ENCODE results near the gene PKP2. TPM values are rescaled to one million over a fixed set of nuclear protein-coding genes. Genes with fewer than 3 reads are reported as not detected.

The PKP2 gene
- total and polyA plus RNA-seq, 2 of the 8 experiments (the other 6 are each of a cell fraction or from before 2014, with no cell fraction given), result 9.6 to 44.8 TPM

DNA sequence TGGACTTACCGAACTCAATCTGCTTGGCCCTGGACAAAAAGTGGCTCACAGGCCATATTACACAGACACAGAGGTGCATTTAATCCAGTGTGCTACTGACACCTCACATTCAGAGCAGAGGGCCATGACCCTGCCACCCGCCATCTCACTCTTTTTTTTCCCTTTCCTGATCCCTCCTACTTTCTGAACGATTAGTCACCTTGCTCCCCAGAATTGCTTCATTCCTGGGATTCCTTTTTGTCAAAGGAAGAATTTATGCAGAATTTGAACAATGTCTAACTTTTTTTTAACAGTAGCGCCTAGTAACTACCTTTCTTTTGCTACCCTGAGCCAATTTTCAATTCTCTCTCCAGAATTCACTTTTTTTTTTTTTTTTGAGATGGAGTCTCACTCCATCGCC is 4.6 kb downstream of the PKP2 start (continued):
- TF ChIP-seq BACH1 (IDR thresholded peaks at IDR 0.05; ENCODE audit: low read length) (no peak), SP4 (IDR thresholded peaks at IDR 0.05; ENCODE audit: low read length) (no peak), RBBP5 (IDR thresholded peaks at IDR 0.05; ENCODE audit: borderline replicate concordance, low read depth, low read length) (no peak), KDM1A (IDR thresholded peaks at IDR 0.05; ENCODE audit: borderline replicate concordance, low read length) (no peak), CBX8 (IDR thresholded peaks at IDR 0.05; ENCODE audit: borderline replicate concordance, low read depth, low read length) (no peak), YY1 (IDR thresholded peaks at IDR 0.05; ENCODE audit: low read depth, low read length) (peak; percentile 64; the same call in 1 of the 2 replicates), TCF12 (IDR thresholded peaks at IDR 0.05; ENCODE audit: low read depth, low read length) (no peak), SIRT6 (IDR thresholded peaks at IDR 0.05; ENCODE audit: low read length) (no peak), SAP30 (IDR thresholded peaks at IDR 0.05; ENCODE audit: insufficient read depth, insufficient replicate concordance, low read length) (no peak), HDAC2 (IDR thresholded peaks at IDR 0.05; ENCODE audit: borderline replicate concordance in 1 of 2, low read depth in 2 of 2, low read length in 2 of 2) (no peak), MAX (IDR thresholded peaks at IDR 0.05) (no peak), TAF7 (optimal IDR thresholded peaks at IDR 0.05; ENCODE audit: borderline replicate concordance, low read depth, low read length) (no peak), EZH2 (IDR thresholded peaks at IDR 0.05; ENCODE audit: low read depth, low read length, severe bottlenecking) (no peak), ZNF274 (IDR thresholded peaks at IDR 0.05; ENCODE audit: borderline replicate concordance, extremely low read depth, low read length) (no peak), SRF (IDR thresholded peaks at IDR 0.05; ENCODE audit: low read depth, low read length) (no peak), BCL11A (IDR thresholded peaks at IDR 0.05; ENCODE audit: low read depth in 2 of 2, low read length in 2 of 2) (no peak), KDM4A (IDR thresholded peaks at IDR 0.05; ENCODE audit: low read depth, low read length, severe bottlenecking) (no peak), CHD2 (IDR thresholded peaks at IDR 0.05; ENCODE audit: low read length) (no peak), POLR2AphosphoS5 (IDR thresholded peaks at IDR 0.05; ENCODE audit: low read depth, low read length) (0 out of 2 replicates have a peak, but pooled peaks have one; percentile 48), CHD1 (IDR thresholded peaks at IDR 0.05; ENCODE audit: low read depth, low read length) (no peak), MAFK (IDR thresholded peaks at IDR 0.05; ENCODE audit: low read depth, low read length) (no peak), GABPA (IDR thresholded peaks at IDR 0.05; ENCODE audit: borderline replicate concordance, insufficient read depth, low read length) (no peak)
- TF ChIP-seq, protein P1, sequence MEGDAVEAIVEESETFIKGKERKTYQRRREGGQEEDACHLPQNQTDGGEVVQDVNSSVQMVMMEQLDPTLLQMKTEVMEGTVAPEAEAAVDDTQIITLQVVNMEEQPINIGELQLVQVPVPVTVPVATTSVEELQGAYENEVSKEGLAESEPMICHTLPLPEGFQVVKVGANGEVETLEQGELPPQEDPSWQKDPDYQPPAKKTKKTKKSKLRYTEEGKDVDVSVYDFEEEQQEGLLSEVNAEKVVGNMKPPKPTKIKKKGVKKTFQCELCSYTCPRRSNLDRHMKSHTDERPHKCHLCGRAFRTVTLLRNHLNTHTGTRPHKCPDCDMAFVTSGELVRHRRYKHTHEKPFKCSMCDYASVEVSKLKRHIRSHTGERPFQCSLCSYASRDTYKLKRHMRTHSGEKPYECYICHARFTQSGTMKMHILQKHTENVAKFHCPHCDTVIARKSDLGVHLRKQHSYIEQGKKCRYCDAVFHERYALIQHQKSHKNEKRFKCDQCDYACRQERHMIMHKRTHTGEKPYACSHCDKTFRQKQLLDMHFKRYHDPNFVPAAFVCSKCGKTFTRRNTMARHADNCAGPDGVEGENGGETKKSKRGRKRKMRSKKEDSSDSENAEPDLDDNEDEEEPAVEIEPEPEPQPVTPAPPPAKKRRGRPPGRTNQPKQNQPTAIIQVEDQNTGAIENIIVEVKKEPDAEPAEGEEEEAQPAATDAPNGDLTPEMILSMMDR (IDR thresholded peaks at IDR 0.05; ENCODE audit: control extremely low read depth in 1 of 3, insufficient read depth in 1 of 3, low read depth in 1 of 3, low read length in 3 of 3), result no peak
